Measurements from ENCODE around the gene CERT1.
"Not testable (repeated sequence)": the region's sequence is repeated elsewhere in the genome, so short reads cannot be mapped to it uniquely, and the experiment has no call there.

The CERT1 gene

DNA sequence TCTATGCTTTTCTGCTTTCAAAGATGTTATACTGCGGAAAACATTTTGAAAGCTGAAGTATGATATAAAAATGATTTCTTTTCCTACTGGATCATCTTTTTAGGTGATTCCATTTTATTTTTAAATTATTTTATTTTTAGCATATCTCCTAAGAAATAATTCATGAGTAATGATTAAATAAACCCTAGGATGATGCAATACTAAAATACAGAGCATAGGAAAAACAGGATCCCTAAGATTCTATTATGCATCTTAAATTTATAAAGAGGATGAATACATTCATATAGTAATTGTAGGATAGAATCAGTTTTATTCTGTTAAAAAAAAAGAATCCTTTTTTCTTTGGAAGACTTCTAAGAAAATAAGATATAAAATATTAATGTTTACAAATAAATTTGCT lies 11.1 kb upstream of the CERT1 start:
- DNase-seq, result no peak

GRCh38 chr5:75522025-75522424 lies 10.6 kb upstream of the CERT1 start:
- DNase-seq, result no peak

DNA sequence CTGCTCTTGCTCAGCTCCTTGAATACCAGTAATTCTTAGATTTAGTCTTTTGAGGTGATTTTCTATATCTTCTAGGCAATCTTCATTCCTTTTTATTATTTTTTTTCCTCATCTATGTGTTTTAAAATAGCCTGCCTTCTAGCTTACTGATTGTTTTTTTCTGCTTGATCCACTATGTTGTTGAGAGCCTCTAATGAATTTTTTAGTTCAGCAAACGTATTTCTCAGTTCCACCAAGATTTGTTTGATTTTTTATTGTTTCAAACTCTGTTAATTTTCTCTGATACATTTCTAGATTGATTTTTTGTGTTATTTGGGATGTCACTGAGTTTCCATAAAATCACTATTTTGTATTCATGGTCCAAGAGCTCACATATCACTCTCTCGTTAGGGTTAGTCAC lies 9.8 kb upstream of the CERT1 start:
- no peak for DNase-seq

DNA sequence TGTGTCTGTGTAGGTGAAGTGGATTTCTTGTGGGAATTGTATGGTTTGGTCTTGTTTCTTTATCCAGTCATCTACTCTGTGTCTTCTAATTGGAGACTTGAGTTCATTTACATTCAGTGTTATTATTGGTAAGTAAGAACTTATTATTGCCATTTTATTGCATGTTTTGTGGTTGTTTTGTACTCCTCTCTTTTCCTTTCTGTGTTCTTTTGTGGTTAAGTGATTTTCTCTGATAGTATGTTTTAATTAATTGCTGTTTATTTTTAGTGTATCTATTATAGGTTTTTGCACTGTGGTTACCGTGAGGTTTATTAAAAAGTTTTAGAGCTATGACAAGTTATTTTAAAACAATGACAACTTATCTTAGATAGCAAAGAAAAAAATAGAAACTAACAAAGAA lies 8.3 kb upstream of the CERT1 start:
- no peak for DNase-seq

- DNase-seq, result no peak
Observed at GRCh38 chr5:75514323-75514722, 2.9 kb upstream of the CERT1 start.

DNA sequence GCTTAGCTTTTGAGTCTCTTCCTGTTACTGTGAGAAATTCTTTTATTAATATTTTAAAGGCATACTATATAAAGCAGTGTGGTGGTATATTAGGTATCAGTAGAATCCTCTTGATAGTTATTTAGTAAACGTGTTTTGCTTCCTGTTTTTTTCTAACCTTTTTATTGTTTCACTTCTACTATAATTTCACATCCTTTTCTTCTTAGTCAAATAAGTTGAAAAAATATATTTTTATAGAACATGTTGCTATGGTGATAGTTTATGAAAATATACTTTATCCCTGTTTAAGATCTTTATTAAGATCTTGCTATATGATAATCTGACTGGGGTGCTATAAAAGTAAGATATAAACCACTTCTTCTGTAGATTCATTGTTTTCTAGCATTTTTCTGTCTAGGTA lies 2.4 kb upstream of the CERT1 start:
- no peak for DNase-seq

DNA sequence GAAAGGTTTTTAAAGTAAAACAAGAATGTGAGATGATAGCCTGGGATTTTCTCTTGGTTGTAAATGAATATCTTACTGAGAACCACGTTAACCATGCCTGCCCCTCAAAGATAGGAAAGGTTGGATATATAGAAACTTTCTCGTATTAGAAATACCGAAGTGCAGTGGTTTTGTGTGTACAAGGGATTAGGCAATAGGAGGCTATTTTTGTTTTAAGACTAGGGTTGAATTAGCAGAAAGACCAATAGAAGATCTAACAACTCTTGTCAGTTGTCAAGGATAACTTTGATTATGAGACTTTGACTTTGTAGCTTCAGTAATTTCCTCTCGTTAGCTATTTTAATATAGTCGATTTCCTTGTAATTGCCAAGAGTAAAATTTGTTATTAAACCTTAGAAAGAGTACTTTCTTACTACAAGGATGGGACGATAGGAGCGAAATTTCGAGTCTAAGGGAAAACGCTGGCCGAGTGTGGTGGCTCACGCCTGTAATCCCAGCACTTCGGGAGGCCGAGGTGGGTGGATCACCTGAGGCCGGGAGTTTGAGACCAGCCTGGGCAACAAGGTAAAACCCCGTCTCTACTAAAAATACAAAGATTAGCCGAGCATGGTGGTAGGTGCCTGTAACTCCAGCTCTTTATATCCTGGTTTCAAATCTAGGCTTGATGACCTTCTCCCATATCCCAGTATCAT lies 1.1 kb upstream of the CERT1 start:
- DNase-seq, result no peak

- DNase-seq, result no peak
Observed at GRCh38 chr5:75510836-75511434, 494 bp downstream of the CERT1 start.

GRCh38 chr5:75510417-75510835 lies 1.0 kb downstream of the CERT1 start:
- DNase-seq, result peak; percentile 22

- peak; percentile 17 for DNase-seq
Observed at GRCh38 chr5:75509956-75510355, 1.5 kb downstream of the CERT1 start.

GRCh38 chr5:75509546-75509945 lies 1.9 kb downstream of the CERT1 start:
- no peak for DNase-seq

DNA sequence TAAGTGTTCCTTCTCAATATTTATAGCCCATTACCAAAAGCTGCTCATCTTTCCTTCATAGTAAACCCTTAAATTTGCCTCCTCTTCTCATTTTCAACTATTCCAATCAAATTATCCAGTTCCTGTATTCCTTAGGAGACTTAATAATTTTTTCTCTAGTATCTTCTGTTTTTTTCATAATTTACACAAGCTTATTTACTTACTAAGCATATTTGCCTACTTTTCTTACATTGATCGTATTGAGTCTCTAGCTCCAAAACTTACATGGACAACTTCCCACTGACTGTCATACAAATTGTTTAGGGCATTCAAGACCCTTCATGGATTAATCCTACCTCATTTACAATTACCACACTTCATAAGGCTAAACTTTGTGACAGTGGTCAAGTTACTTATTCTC lies 3.6 kb downstream of the CERT1 start:
- DNase-seq, result no peak

GRCh38 chr5:75505112-75505511 lies 6.3 kb downstream of the CERT1 start:
- DNase-seq, result not testable (repeated sequence)

DNA sequence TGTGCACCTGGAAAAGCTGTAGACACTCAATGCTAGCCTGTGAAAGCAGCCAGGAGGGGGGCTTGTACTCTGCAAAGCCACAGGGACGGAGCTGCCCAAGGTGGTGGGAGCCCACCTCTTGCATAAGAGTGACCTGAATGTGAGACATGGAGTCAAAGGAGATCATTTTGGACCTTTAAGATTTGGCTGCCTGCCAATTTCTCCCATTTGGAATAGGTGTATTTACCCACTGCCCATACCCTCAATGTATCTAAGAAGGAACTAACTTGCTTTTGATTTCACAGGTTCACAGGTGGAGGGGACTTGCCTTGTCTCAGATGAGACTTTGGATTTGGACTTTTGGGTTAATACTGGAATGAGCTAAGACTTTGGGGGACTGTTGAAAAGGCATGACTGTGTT lies 12.6 kb downstream of the CERT1 start:
- not testable (repeated sequence) for DNase-seq

DNA sequence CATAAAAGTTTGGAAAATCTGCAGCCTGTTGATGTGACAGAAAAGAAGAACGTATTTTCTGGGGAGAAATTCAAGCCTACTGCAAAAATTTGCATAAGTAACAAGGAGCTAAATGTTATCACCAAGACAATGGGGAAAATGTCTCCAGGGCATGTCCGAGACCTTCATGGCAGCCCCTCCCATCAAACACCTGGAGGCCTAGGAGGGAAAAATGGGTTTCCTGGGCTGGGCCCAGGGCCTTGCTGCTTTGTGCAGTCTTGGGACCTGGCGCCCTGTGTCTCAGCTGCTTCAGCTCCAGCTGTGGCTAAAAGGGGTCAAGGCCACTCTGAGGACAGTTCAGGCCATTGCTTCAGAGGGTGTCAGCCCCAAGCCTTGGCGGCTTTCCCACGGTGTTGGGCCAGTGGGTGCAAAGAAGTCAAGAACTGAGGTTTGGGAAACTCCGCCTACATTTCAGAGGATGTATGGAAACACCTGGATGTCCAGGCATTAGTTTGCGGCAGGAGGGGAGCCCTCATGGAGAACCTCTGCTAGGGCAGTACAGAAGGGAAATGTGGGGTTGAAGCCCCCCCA lies 13.1 kb downstream of the CERT1 start:
- DNase-seq, result no peak

DNA sequence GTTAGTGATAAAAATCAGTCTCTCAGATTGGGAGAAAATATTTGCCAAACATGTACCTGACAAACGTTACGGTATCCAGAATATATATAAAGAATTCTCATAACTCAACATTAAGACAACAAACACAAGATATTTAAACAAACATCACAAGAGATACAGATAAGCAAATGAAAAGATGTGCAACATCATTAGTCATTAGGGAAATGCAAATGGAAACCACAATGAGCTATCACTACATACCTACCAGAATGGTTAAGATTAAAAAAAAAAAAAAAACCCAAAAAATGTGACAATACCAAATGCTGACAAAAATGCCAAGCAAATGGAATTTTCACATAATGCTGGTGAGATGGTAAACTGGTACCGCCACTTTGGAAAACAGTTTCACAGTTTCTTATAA lies 15.4 kb downstream of the CERT1 start:
- no peak for DNase-seq

DNA sequence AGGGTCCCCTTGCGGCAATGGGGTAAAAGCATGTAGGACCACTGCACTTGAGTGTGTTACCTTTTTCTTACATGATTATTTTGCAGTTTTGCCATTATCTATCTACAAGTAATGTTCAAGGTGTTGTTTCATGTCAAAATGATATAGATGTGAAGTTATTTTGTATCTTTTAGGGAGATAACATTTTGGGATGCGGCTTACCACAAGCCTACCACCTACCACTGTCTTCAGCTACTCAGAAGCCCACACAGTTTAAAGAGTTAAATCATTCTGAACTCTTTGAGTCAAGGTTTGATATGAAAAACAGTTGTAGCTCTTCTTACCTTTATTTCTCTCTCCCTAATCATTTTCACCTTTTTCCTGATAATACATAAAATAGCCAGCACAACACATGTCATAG lies 19.8 kb downstream of the CERT1 start:
- no peak for DNase-seq

GRCh38 chr5:75489847-75490246 lies 21.6 kb downstream of the CERT1 start:
- not testable (repeated sequence) for DNase-seq

DNA sequence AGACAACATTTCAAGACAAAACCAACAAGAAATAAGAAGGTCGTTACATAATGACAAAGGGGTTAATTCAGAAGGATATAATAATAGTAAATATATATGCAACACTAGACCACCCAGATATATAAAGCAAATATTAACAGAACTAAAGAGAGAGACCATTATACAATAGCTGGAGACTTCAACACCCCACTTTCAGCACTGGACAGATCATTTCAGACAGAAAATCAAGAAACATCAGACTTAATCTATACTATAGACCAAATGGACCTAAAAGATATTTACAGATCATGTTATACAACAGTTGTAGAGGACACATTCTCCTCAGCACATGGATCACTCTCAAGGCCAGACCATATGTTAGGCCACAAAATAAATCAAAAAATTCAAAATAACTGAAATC lies 26.8 kb downstream of the CERT1 start:
- DNase-seq, result no peak

DNA sequence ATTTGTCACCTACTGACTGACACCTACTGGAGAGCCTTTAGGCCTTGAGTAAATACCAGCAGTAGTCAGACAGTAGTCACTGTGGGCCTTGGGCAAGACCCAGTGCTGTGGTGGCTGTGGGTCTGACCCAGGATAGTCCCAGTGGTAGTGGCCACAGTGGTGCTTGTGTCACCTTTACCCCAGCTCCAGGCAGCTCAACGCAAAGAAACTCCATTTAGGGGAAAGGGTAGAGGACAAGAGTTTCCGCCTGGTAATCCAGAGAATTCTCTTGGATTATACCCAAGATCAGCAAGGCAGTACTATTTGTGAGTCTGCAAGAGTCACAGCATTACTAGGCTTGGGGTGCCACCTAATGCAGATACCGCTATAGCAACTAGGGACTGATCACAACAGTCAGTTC lies 28.9 kb downstream of the CERT1 start:
- DNase-seq, result no peak

DNA sequence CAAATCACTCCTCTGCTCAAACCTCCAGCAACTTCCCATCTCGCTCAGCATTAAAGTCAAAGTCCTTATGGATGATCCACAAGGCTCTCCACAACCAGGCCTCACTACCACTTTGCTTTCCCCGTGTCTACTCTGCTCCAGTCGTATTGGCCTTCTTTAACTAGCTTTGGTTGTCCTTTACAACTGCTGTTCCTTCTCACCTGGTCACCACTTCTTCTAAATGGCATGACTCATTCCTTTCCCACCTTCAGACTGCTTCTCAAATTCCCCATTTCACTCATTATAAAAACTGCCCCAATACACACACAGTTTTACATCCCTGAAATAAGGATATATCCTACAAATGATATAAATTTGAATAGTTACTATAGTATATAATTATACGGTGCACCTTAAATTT lies 30.4 kb downstream of the CERT1 start:
- no peak for DNase-seq

DNA sequence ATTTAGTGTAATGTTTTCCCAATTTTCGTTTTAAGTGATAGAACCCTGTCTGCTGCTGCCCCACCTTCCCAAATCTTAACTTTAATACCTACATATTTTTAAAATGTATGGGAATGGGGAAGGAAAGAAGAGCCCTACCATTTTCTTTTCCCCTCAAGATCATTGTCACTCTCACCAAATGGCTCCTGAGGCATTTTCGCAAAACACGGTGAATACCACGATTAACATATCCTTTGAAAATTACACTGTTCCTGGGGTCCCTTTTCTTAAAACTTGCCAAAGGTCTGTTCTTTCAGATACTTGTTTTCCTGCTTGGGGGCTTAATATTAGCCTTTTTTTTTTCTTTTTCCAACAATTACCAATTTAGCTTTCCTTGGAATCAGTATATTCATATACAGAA lies 36.1 kb downstream of the CERT1 start:
- DNase-seq, result no peak

GRCh38 chr5:75473463-75473862 lies 38.0 kb downstream of the CERT1 start:
- DNase-seq, result no peak

DNA sequence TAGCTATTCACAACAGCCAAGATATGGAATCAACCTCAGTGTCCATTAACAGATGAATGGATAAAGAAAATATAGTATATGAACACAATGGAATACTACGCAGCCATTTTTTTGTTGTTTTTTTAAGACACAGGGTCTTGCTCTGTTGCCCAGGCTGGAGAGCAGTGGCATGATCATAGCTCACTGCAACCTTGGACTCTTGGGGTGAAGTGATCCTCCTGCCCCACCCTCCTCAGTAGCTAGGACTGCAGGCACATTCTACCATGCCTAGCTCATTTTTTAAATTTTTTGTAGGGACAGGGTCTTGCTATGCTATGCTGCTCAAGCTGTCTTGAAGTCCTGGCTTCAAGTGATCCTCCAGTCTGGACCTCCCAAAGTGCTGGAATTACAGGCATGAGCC lies 38.5 kb downstream of the CERT1 start:
- DNase-seq, result no peak

GRCh38 chr5:75471193-75471592 lies 40.2 kb downstream of the CERT1 start:
- DNase-seq, result no peak
